ENCODE results near the gene GJD3.

GJD3 gene

GRCh38 chr17:40371261-40371929, 6.9 kb upstream of the GJD3 start:
- TF ChIP-seq, protein P1, sequence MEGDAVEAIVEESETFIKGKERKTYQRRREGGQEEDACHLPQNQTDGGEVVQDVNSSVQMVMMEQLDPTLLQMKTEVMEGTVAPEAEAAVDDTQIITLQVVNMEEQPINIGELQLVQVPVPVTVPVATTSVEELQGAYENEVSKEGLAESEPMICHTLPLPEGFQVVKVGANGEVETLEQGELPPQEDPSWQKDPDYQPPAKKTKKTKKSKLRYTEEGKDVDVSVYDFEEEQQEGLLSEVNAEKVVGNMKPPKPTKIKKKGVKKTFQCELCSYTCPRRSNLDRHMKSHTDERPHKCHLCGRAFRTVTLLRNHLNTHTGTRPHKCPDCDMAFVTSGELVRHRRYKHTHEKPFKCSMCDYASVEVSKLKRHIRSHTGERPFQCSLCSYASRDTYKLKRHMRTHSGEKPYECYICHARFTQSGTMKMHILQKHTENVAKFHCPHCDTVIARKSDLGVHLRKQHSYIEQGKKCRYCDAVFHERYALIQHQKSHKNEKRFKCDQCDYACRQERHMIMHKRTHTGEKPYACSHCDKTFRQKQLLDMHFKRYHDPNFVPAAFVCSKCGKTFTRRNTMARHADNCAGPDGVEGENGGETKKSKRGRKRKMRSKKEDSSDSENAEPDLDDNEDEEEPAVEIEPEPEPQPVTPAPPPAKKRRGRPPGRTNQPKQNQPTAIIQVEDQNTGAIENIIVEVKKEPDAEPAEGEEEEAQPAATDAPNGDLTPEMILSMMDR (IDR thresholded peaks at IDR 0.05), result no peak

DNA sequence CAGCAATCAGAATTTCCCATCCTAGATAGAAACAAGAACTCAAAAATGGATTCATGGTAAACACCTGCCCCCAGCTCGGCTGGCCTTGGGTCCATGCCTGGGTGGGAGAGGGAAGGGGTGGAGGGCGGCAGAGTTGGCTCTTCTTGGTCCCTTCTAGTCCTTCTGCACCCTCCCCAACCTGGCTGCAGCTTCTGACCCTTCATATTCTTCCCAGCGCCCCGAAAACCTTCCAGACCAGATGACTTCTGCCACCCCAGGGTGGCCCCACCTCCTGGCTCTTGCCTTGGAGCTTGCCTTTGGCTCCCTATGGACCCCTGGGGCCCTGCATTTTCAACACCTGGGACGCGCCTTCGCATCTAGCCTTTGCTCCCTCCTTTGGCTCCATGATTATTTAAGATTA, 5.4 kb upstream of the GJD3 start:
- TF ChIP-seq, protein P1 (IDR thresholded peaks at IDR 0.05), result no peak

DNA sequence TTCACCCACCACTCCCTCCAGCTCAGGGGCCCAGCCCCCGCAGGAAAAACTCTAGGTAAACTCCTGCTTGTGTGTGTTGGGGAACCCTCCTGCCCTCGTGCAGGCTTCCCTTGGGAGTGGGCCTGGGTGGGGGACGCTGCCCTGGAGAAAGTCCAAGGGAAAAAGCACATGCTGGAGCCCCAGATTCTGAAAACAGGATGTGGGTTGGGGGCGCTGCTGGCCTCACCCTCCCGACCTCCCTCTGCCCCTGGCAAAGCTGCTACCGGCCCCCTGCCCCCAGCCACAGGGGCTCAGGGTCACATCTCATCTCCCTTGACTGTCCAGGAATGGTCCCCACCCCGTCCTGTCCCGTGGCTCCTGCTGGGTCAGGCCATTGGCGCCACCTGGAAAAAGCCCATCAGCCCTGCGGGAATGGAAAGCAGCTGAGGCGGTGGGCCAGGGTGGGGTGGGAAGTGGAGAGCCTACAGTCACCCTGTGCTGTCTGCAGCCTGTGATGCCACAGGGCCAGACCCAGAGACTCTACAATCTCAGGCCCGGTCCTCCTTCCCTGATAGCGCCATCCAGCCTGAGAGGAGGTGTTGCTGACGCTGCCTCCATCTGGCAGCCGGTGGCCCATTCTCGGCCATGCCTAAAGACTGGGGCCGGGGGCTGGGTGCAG, 2.5 kb upstream of the GJD3 start:
- TF ChIP-seq, protein P1 (IDR thresholded peaks at IDR 0.05), result no peak

- TF ChIP-seq, protein P1 (IDR thresholded peaks at IDR 0.05), result no peak
These were observed 1.7 kb upstream of the GJD3 start for GRCh38 chr17:40366076-40366860.

DNA sequence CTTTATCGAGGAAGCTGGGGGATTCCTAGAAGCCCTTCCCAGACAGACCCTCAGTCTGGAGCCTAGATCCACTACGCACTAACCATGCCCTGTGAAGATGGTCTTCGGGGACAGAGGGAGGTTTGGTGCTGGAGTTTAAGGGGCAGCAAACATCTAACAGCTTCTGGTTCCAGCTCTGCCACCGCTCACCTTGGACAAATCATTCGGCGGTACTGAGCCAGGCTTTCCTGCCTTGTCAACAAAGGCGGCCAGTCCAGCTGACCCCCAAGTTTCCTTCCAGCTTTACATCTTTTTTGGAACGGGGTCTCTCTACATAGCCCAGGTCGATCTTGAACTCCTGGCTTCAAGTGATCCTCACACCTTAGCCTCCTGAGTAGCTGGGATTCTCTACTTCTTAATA, 369 bp upstream of the GJD3 start:
- TF ChIP-seq, protein P1 (IDR thresholded peaks at IDR 0.05), result no peak

GRCh38 chr17:40363111-40363827, 1.3 kb downstream of the GJD3 start:
- TF ChIP-seq, protein P1 (IDR thresholded peaks at IDR 0.05), result no peak

- TF ChIP-seq, protein P1 (IDR thresholded peaks at IDR 0.05), result peak; percentile 92
These were observed 1.8 kb downstream of the GJD3 start for GRCh38 chr17:40362696-40363110.
